DMS153 treated with DMSO at 0.1 percent for 48 hours (cell line): ENCODE data around the gene GIT2.
"Not testable (repeated sequence)": the region's sequence is repeated elsewhere in the genome, so short reads cannot be mapped to it uniquely, and the experiment has no call there.

Experiments
- DNase-seq: peaks from one replicate; lab custom pipeline; 2025; ENCODE audit not compliant: unreplicated experiment; lab: John Stamatoyannopoulos, UW

The GIT2 gene

DNA sequence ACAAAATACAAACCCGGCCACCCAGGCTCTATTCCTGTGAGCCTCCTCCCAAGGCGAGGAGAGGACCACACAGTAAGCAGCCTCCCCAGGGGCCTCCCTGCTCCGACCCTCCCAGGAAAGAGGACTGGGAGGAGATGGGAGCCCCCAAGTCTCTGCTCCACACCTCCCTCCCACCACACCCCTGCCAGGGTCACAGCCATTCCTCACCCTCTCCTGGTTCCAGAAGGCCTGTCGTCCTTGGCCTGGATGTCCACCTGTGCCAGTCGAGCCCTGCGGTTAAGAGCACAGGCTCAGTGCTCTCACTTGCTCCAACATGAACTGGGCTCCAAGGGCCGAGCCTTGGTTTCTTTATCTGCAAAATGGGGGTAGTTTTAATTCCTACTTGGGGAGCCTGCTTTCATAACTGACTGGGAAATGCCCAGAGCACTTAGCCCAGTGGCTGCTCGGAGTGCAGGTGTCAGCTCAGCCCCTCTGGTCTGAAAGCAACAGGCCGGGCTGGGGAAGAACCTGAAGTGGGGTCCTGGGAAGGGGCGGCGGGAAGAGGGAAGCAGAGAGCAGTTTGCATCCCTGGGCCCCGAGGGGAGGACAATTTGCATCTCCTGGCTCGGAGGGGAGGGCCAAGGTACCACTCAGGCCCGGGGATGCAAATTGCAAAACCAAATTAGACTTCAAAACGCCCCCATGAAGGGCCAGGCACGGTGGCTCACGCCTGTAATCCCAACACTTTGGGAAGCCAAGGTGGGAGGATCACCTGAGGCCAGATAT lies 72.5 kb downstream of the GIT2 start:
- no peak for DNase-seq

DNA sequence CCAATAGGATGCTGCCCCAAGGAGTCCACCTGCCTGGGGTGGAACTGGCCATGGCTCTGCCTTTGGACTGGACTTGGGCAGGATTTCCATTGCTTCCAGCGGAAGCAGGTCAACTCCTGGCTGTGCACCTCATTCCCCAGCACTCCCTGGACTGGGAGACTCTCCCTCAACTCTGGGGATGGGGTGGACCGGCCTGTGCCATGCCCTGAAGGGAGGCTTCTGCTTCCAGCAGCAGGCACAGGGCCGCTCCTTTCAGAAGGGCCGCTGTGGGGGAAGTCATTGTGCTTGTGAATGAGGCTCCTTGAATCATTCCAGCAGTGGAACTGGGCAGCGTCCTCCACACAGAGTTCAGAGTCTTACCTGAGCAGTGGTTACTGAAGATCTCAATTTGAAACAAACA lies 73.1 kb downstream of the GIT2 start:
- no peak for DNase-seq

DNA sequence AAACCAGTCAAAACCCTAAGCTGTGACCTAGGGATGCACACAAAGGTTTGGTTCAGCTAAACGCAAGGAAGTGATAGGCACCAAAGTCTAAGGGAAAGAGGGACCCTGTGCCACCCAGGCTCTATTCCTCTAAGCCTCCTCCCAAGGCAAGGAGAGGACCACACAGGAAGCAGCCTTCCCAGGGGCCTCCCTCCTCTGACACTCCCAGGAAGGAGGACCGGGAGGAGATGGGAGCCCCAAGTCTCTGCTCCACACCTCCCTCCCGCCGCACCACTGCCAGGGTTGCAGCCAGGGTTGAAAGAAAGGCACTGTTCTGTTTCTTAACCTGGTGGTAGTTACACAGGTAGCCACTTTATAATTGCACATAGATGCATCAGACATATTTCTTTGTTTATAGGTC lies 74.2 kb downstream of the GIT2 start:
- no peak for DNase-seq

DNA sequence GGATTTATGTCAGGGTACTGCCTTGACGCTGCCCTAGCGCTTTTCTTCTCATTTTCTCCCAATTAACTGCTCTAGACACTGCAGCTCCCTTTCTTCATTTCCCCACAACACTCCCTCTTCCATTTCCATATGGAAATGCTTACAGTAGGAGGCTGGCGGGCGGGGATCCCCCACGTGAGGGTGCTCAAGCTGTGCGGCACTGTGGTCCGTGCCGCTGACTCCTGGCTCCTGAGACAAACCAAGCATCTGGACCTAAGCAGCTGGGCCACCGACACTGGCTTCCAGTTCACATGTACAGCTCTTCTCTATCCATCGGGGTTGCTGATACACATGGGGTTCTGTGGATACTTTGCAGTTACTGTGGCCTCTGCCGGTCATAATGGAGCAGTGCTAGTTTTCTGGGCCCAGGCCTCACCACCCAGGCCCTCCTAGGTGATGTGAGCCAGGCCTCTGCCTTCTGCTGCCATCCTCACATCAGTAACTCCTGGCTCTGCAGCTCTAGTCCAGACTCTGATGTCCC lies 75.8 kb downstream of the GIT2 start:
- DNase-seq, result no peak

DNA sequence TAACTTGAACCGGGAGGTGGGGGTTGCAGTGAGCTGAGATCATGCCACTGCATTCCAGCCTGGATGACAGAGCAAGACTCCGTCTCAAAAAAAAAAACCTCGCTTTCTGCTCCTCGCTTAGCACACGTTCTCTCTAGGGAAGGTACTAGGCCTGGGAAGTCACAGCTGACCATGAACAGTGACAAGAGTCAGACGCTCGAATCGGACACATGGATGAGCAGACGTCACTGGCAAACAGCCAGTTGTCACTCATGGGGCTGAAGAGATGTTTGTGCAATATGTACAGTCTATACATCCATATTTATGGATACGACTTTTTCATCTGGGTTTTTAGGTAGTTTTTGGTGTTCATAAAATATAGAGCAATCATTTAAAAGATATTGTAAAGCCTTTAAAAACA lies 76.7 kb downstream of the GIT2 start:
- DNase-seq, result no peak

DNA sequence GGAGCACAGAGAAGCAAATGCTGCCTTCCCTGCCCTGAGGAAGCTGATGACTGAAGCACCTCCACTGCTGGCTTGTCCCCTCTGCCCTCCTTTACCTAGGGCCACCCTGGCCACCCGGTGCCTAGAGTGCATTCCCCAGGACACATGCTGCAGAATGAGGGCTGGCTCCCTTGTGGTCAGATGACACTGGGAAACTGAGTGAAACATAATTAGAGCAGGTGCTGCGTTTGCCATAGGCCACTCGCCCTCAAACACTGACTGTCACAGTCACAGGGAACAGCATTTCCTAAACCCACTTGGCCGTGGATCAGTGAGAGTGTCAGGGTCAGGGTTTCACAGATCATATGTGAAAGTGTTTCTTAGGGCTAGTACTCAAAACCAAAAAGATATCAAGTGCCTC lies 80.1 kb downstream of the GIT2 start:
- no peak for DNase-seq

DNA sequence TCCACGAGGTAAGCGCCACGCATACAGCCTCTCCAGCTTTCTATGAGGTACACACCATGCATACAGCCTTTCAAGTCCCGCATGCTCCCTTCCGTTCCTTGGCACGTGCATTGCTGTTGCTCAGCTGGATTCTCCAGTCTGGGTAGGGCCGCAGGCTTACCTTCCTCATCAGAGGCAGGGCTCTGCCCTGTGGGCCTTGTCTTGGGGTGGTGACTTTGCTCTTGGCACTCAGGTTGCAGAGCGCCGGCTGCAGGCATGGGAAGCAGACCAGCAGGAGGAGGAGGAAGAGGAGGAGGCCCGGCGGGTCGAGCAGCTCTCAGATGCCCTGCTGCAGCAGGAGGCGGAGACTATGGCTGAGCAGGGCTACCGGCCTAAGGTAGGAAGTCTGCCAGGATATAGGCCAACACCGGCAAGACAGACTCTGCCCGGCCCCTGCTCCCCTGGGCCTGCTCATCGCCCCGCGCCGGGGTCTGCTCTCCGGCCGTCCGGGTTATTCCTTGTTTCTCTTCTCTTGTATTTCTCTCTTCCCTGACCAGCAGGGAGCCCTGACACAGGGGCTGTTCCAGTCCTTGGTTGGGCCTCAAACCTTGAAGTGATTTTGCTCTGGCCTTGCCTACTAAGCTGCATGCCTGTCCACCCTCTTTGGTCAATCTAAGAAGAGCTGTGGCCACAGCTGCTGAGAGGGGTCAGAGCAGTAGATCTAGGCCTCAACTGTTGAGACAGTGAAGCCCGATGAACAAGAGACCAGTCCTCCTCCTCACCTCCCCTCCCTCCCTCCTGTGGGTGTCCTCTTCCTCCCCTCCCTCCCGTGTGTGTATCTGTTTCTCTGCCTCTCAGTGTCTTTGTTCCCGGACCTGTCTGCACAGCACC lies 80.8 kb downstream of the GIT2 start:
- DNase-seq, result no peak

DNA sequence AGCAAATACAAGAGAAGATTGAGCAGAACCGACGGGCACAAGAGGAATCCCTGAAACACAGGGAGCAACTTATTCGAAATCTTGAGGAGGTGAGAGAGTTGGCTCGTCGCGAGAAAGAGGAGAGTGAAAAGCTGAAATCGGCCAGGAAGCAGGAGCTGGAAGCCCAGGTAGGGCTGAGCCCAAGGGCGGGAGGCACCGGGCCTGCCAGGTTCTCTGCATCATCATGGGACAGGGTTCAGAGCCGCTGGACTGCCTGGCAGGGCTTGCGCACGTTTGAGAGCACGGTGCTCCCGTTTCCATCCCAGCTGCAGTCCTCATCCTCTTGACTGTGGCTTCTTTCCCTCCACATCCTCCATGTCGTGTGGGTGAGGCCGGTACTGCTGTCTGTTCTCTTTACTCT lies 81.7 kb downstream of the GIT2 start:
- no peak for DNase-seq

DNA sequence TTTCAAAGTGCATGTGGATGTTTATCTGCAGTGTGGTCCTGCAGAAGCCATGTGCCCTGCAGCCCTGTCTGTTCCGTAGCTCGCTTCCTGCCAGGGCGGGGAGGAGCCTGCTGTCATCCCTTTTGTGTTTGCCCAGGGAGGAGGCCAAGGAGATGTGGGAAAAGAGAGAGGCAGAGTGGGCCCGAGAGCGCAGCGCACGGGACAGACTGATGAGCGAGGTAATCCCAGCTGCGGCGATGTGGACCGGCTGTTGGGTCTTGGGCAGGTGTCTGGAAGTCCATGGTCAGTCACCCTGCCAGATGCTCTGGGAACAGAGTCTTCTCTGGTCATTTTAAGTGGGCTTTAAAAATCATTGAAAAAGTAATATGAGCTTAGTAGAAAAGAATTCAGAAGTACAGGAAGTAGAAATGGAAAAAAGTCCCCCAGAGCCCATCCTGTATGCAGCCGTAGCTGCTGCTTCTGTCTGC lies 83.3 kb downstream of the GIT2 start:
- DNase-seq, result no peak

DNA sequence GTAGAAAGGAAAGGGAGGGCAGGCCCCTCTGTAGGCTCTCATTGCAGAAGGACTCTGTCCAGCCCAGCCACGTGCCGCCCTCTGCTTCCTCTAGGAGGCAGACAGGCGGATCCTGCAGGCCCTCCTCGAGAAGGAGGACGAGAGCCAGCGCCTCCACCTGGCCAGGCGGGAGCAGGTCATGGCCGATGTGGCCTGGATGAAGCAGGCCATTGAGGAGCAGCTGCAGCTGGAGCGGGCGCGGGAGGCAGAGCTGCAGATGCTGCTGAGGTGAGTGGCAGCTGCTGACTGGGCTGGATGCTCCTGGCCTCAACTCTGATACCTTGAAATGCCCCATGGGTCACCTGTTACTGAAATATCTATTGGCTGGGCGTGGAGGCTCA lies 85.2 kb downstream of the GIT2 start:
- DNase-seq, result no peak

DNA sequence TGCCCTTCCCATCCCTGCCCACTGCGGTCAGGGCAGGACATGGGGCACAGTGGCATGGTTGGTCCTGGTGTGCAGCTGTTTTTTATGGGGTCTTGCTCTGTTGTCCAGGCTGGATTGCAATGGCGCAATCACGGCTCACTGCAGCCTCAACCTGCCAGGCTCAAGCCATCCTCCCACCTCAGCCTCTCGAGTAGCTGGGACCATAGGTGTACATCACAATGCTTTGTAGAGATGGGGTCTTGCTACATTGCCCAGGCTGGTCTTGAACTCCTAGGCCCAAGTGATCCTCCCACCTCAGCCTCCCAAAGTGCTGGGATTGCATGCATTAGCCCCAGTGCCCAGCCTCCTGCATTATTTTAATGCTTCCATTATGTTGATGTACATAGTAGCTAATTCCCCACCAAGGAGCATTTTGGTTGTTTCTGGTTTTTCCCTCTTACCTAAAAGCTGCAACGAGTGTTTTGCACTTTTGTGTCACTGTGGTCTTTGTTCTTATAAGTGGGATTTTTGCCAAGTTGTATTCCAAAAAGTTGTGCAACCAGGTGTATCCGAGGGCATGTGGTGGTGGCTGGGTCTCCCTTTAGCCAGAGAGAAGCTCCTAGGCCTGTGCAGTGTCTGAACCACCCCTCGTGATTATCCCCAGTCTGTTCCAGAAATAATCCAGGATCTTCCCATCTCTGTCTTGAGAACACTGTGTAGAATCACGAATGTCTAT lies 85.8 kb downstream of the GIT2 start:
- DNase-seq, result no peak

DNA sequence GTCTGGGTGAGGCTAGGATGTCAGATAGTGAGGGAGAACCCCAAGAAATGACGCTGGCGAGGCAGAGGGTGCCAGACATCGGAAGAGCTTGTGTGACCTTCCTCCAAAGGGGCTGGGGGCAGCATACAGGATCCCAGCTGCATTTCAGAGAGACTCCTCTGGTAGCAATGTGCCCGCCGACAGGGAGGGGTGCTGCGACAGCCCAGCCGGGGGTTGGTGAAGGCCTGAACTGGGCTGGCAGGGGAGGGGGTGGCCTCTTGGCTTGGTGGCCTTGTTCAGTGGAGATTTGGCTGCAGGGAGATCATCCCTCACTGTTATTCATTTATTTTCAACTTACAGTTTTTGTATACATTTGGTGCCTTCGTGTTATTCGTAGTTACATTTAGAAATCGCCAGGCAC lies 90.9 kb downstream of the GIT2 start:
- no peak for DNase-seq

DNA sequence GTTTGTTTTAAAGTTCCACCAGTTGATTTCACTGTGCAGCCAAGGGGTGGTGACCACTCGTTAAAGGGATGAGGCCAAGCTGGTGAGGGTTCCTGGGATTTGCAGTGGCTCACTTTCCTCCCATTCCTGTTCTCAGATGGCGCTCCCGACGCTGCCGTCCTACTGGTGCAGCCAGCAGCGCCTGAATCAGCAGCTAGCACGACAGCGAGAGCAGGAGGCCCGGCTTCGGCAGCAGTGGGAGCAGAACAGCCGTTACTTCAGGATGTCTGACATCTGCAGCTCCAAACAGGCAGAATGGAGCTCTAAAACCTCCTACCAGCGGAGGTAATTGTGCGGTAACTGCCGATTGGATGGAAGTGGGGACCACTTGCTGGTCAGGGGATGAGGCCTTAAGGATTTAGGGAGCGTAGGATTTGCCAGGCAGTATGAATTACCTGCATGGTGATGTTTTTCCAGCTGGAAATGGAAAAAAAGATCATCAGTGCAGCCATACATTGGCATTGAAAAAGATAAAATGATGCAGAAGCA lies 93.2 kb downstream of the GIT2 start:
- DNase-seq, result no peak

DNA sequence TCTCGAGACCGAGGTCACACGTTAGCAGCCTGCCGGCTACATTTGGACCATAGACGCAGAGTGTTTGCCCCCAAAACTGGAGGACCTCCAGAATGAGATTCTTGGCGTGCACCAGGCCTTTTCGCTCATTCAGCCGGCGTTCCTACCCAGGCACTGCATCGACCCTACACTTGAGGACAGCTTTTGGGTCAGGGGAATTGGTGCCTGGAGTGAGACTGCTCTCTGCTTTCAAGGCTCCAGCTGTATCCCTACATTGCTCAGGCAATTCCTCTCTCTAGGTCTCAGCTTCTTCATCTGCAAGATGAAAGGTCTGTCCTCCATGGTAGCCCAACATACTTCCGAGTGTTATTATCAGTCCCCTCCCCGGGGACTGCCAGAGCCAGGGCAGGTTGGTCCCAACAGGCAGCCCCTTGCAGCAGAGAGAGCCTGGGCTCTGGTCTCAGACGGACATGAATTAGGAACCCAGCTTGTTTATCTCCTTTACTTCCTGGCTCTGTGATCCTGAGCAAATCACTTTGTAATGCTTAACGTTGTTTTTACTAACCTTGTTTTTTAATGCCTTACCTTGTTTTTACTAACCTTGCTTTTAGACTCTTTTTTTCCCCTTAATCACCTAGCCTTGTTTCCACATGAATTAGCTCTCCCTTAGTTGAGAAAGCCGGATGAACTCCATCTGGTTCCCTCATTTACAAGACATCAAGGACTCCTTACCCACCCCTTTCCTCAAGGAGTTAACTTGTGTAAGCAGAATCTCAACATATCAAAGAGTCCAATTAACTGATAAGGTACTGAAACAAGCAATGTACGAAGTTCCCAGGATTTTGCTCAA lies 95.2 kb downstream of the GIT2 start:
- no peak for DNase-seq

DNA sequence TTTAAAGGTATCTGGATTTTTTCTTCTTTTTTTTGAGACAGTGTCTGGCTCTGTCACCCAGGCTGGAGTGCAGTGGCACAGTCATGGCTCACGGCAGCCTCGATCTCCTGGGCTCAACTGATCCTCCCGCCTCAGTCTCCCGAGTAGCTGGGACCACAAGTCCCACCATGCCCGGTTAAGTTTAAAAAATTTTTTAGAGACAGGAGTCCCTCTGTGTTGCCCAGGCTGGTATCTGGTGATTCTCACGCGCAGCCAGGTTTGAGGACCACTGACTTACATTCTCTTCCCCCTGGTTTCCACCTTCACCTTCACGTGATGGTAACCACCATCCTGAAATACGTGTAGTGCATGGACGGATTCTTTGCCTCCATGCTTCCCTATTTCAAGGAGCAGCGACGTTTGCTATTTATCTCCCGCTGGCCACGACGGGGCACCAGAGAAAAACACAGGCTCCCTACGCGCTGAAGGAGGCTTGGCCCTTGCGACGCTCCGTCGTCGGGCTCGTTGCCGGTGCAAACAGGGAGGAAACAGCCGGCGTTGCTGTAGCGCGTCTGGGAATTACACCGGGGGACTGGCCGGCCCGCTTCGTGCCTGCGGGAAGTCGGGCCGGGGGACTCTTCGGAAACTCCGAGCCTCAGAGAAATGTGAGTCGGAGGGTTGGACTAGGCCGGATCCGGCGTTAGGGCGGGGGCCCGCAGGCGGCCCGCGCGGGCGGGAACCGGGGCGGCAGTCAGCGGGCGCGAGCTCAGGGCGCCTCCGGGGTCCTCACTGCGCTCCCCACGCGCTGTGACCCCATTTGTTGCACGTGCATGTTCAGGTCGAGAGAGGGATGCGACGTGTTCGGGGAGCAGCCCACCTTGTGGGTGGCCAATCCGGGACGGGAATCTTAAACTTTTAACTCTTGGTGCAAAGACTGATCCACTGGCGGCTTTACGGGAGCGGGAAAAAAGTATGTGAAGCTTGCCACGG lies 96.1 kb downstream of the GIT2 start, which contains the start of gene TCHP:
TCHP (plus strand) TSS at position 492 of the 969 bp plus-strand sequence. CDS start 2,753 bp downstream, outside the sequence.
- DNase-seq, result peak; percentile 74

DNA sequence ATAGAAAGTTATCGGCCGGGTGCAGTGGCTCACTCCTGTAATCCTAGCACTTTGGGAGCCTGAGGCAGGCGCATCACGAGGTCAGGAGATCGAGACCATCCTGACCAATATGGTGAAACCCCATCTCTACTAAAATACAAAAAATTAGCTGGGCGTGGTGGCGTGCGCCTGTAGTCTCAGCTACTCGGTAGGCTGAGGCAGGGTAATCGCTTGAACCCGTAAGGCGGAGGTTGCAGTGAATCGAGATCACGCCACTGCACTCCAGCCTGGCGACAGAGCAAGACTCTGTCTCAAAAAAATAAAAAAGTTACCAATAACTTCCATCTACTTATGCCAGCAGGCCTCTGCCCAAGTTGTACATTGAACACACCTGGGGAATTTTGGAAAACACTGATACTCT lies 96.8 kb downstream of the GIT2 start:
- DNase-seq, result not testable (repeated sequence)

DNA sequence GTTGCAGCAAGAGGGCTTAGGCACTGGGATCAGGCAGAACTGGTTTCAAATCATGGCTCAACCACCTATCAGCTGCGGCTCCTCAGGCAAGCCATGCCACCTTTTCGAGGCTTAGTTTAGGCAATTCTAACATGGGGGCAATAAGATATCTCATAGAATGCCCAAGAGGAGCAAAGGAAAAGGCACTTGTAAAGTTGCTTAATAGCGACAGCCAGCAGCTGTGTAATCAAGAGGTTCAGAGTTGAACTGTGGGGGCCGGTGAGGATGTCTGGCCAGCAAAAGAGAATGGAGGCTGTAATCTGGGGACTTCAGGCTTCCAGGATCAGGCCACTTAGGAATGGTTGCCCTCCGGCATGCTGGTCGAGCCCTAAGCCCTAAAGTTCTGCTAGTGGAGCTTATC lies 99.1 kb downstream of the GIT2 start:
- DNase-seq, result no peak

DNA sequence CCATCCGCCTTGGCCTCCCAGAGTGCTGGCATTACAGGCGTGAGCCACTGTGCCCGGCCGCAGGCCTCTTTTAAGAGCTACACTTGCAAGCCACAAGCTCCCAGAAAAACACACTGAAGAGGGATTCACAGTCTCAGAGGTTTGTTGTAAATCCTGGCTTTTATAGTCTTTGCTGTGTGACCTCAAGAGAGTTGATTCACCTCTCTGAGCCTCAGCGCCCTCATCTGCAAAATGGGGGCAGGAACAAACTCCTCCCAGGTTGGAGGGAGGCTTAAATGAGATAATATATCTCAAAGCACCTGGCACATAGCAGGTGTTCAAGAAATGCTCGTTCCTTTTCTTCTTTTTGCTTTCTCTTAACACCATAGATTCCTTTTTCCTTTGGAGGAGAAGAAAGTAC lies 100.0 kb downstream of the GIT2 start:
- DNase-seq, result no peak

DNA sequence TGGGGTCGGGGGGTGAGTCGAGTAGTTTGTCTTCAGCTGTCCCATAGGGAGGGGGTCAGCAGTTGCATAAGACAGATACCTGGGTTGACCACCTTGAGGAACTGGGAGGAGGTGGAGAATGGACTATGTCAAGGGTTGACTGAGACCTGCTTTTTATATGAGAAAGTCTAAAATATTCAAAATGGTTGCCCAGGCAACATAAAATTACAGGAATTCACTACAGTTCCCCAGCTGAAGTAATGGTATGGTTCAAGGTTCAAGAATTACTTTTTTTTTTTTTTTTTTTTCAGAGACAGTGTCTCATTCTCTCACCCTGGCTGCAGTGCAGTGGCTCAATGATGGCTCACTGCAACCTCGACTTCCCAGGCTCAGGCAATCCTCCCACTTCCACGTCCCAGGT lies 101.2 kb downstream of the GIT2 start:
- DNase-seq, result no peak
